ENCODE results near the gene CCDC190.
"Not testable (repeated sequence)": the region's sequence is repeated elsewhere in the genome, so short reads cannot be mapped to it uniquely, and the experiment has no call there.

The CCDC190 gene

GRCh38 chr1:162823771-162824525 is 37.0 kb downstream of the CCDC190 start:
- no peak for DNase-seq

GRCh38 chr1:162823231-162823630 is 37.7 kb downstream of the CCDC190 start:
- no peak for DNase-seq

DNA sequence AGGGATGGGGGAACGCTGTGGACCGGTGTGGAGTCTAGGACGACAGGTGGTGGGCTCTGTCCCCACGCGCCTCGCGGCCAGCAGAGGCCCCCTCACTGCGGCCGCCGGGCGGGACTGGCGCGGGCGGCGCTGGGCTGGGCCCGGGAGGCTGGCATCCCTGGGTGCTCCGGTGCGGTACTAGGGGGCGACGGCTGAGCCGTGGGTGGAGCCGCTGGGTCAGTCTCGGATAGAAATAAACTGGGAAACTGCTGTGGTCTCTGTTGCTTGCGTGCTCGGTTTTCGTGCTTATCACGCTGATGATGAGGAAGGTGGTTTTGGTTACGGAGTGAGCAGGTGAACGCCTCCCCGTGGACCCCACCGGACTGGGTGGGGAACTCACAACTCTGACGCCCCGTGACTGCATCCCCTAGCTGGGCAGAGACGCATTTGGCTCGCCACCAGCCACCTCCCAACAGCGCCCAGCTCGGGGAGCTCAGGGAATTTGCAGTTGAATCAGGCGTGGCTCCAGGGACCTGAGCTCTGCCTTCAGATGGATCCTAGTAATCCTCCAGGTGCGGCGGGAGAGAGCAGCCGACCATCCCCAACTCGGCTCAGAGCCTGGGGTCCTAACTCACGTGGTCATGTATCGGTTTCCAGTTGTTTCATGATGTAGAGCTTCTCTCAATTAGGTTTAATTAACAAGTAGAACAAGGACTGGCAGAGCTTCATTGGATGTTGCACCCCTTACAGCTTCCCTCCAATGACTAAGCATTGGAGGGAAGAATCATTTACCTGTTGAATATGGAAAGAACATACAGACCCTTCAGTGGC is 38.4 kb downstream of the CCDC190 start:
- peak; percentile 32 for DNase-seq

DNA sequence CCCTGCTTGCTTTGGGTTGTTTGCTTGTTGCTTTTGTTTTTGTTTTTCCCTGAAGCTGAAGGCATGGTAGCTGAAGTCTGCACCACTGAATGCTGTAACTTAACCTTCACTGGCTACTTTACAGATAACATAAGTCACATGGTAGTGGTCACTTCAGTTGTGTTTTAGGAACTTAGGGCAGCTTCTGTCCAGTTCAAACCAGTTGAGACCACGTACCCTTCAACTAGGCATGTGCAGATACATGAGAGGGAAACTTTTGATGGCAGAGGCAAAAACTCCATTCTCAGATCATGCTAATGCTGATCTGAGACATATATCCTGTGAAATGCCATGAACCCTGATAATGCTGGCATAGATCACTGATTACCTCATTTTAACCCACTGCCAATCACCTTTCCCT is 42.3 kb downstream of the CCDC190 start:
- DNase-seq = not testable (repeated sequence)

DNA sequence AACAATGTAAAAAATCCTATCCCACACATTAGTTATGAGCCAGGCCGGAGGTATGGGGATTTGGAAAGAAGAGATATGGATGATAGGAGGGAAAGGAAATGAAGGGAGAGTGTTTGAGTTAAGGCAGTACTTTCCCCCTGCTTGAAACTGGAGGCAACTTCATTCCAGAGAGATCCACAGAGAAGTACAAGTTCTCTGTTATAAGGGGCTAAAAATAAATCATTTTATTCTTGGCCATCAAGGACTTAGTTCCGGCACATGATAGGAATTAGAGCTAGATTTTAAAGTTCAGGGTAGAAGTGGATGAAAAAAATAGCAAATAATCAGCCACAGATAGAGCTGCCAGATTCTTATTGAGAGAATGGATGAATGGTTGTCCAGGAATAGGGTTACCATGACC is 42.8 kb downstream of the CCDC190 start:
- DNase-seq = not testable (repeated sequence)

GRCh38 chr1:162812357-162812756 is 48.6 kb downstream of the CCDC190 start:
- not testable (repeated sequence) for DNase-seq

DNA sequence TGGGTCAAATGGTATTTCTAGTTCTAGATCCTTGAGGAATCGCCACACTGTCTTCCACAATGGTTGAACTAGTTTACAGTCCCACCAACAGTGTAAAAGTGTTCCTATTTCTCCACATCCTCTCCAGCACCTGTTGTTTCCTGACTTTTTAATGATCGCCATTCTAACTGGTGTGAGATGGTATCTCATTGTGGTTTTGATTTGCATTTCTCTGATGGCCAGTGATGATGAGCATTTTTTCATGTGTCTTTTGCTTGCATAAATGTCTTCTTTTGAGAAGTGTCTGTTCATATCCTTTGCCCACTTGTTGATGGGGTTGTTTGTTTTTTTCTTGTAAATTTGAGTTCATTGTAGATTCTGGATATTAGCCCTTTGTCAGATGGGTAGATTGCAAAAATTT is 53.5 kb downstream of the CCDC190 start:
- not testable (repeated sequence) for DNase-seq

Data from NCI-H2081 treated with DMSO at 0.1 percent for 48 hours (cell line).